Measurements from ENCODE around the gene APBA2. TPM values are rescaled to one million over a fixed set of nuclear protein-coding genes. Genes with fewer than 3 reads are reported as not detected.

APBA2 gene
- total and polyA plus RNA-seq, 2 donors from 2014 or later: 1.0 to 6.1 TPM

DNA sequence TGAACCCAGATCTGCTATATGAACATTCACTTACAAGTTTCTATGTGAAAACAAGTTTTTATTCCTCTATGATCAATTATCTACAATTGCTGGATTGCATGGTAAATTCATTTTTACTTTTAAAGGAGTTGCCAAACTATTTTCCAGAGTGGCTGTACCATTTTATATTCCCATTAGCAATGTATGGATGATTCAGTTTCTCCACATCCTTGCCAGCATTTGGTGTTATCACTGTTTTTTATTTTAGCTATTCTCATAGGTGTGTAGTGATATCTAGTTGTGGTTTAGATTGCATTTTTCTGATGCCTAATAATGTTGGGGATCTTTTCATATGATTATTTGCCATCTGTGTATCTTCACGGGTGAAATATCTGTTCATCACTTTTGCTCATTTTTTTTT is 78.3 kb downstream of the APBA2 start:
- intact Hi-C loops (cut with DNase I): no loop called here
- no peak overlapping the region for H3K4me3 ChIP-seq (ENCODE audit: low read length in 3 of 3)
- H3K27ac ChIP-seq (ENCODE audit: low read depth in 2 of 2, low read length in 2 of 2): no peak overlapping the region
- no peak overlapping the region for H3K9ac ChIP-seq (ENCODE audit: low read length in 3 of 3)
- no peak for FAIRE-seq
- H3K9me3 ChIP-seq (ENCODE audit: control insufficient read depth in 2 of 3, insufficient read depth in 1 of 3, low read length in 3 of 3): no peaks in the 10 kb centered on the region
- H3K36me3 ChIP-seq (ENCODE audit: control insufficient read depth in 2 of 3, insufficient read depth in 3 of 3, low read length in 3 of 3): no peaks in the 10 kb centered on the region
- no peaks in the 10 kb centered on the region for H3K4me1 ChIP-seq (ENCODE audit: control insufficient read depth in 2 of 3, insufficient read depth in 2 of 3, low read depth in 1 of 3, low read length in 3 of 3)
- no peak for TF ChIP-seq CTCF (IDR thresholded peaks at IDR 0.05; ENCODE audit: borderline replicate concordance, extremely low read depth, insufficient read depth)
- no peak for DNase-seq
- no peaks in the 10 kb centered on the region for H3K27me3 ChIP-seq (ENCODE audit: control insufficient read depth, insufficient read depth, low read length)

- DNase-seq: no peak
- no peaks in the 10 kb centered on the region for H3K4me1 ChIP-seq (ENCODE audit: control insufficient read depth in 2 of 3, insufficient read depth in 2 of 3, low read depth in 1 of 3, low read length in 3 of 3)
- H3K27ac ChIP-seq (ENCODE audit: low read depth in 2 of 2, low read length in 2 of 2): no peak overlapping the region
- no peak overlapping the region for H3K4me3 ChIP-seq (ENCODE audit: low read length in 3 of 3)
- intact Hi-C loops (cut with DNase I): no loop called here
- no peaks in the 10 kb centered on the region for H3K27me3 ChIP-seq (ENCODE audit: control insufficient read depth, insufficient read depth, low read length)
- H3K9me3 ChIP-seq (ENCODE audit: control insufficient read depth in 2 of 3, insufficient read depth in 1 of 3, low read length in 3 of 3): no peaks in the 10 kb centered on the region
- FAIRE-seq: no peak
- no peak for TF ChIP-seq CTCF (IDR thresholded peaks at IDR 0.05; ENCODE audit: borderline replicate concordance, extremely low read depth, insufficient read depth)
- H3K36me3 ChIP-seq (ENCODE audit: control insufficient read depth in 2 of 3, insufficient read depth in 3 of 3, low read length in 3 of 3): no peaks in the 10 kb centered on the region
- H3K9ac ChIP-seq (ENCODE audit: low read length in 3 of 3): no peak overlapping the region
These were observed 81.3 kb downstream of the APBA2 start for GRCh38 chr15:28967066-28967465.

DNA sequence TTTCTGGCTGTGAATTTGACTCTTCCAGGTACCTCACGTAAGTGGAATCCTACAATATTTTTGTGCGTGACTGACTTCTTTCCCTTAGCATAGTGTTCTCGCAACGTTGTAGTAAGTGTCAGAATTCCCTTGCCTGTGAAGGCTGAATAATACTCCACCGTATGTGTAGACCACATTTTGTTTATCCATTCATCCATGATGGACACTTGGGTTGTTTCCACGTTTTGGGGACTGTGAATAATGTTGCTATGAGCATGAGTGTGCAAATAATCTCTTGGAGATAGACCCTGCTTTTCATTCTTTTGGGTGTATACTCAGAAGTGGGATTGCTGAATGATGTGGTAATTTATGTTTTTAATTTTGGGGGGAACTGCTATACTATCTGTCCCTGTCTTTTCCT is 82.2 kb downstream of the APBA2 start:
- H3K36me3 ChIP-seq (ENCODE audit: control insufficient read depth in 2 of 3, insufficient read depth in 3 of 3, low read length in 3 of 3): no peaks in the 10 kb centered on the region
- no peaks in the 10 kb centered on the region for H3K9me3 ChIP-seq (ENCODE audit: control insufficient read depth in 2 of 3, insufficient read depth in 1 of 3, low read length in 3 of 3)
- H3K4me3 ChIP-seq (ENCODE audit: low read length in 3 of 3): no peak overlapping the region
- no peak overlapping the region for H3K27ac ChIP-seq (ENCODE audit: low read depth in 2 of 2, low read length in 2 of 2)
- TF ChIP-seq CTCF (IDR thresholded peaks at IDR 0.05; ENCODE audit: borderline replicate concordance, extremely low read depth, insufficient read depth): no peak
- no peak overlapping the region for H3K9ac ChIP-seq (ENCODE audit: low read length in 3 of 3)
- no peak for DNase-seq
- no peak for FAIRE-seq
- H3K27me3 ChIP-seq (ENCODE audit: control insufficient read depth, insufficient read depth, low read length): no peaks in the 10 kb centered on the region
- intact Hi-C loops (cut with DNase I): no loop called here
- no peaks in the 10 kb centered on the region for H3K4me1 ChIP-seq (ENCODE audit: control insufficient read depth in 2 of 3, insufficient read depth in 2 of 3, low read depth in 1 of 3, low read length in 3 of 3)

DNA sequence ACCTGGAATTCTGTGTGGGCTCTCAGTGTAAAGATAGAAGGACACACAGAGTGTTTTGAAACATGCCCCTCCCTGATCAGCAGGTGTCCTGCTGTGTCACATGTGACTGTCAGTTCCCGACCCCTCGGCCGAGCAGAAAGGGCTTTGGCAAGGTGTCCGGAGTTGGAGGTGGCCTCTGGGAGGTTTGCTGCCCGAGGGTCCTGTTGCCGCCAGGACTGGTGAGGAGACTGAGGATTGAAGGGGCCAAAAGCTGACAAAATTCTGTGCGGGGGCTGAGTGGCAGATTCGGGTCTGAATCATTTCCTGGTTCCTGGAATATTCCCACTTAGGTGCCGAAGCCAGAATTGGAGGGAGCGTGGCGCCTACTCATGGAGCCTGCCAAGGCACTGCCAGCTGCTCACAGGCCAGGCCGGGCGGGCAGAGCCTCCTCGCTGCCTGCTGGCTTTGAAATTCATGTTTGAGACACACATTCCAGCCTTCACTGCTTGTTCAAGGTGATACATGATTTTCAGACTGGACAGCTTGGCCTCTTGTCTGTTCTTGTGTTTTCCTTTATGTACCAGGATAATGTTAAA is 83.8 kb downstream of the APBA2 start:
- intact Hi-C loops (cut with DNase I): no loop called here
- no peak for DNase-seq
- FAIRE-seq: no peak
- no peaks in the 10 kb centered on the region for H3K4me1 ChIP-seq (ENCODE audit: control insufficient read depth in 2 of 3, insufficient read depth in 2 of 3, low read depth in 1 of 3, low read length in 3 of 3)
- H3K9me3 ChIP-seq (ENCODE audit: control insufficient read depth in 2 of 3, insufficient read depth in 1 of 3, low read length in 3 of 3): no peaks in the 10 kb centered on the region
- no peaks in the 10 kb centered on the region for H3K27me3 ChIP-seq (ENCODE audit: control insufficient read depth, insufficient read depth, low read length)
- H3K36me3 ChIP-seq (ENCODE audit: control insufficient read depth in 2 of 3, insufficient read depth in 3 of 3, low read length in 3 of 3): no peaks in the 10 kb centered on the region
- TF ChIP-seq CTCF (IDR thresholded peaks at IDR 0.05; ENCODE audit: borderline replicate concordance, extremely low read depth, insufficient read depth): no peak
- H3K4me3 ChIP-seq (ENCODE audit: low read length in 3 of 3): no peak overlapping the region
- no peak overlapping the region for H3K27ac ChIP-seq (ENCODE audit: low read depth in 2 of 2, low read length in 2 of 2)
- H3K9ac ChIP-seq (ENCODE audit: low read length in 3 of 3): no peak overlapping the region
